ENCODE measurements around the gene TNRC6B. TPM values are rescaled to one million over a fixed set of nuclear protein-coding genes. Genes with fewer than 3 reads are reported as not detected.

Gene TNRC6B
- total and polyA plus RNA-seq, 2 of the 13 experiments (the other 11 are each of a cell fraction or from before 2014, with no cell fraction given): 8.9 to 13.2 TPM

GRCh38 chr22:40312050-40312449, 134.3 kb downstream of the TNRC6B start:
- FAIRE-seq (no peak), DNase-seq (ENCODE audit: low spot score) (no peak), ATAC-seq (no peak)
- ChIA-PET CTCF (ENCODE audit: low intra/inter-chr PET ratio, low total read pairs) (no interaction called here), POLR2A (no interaction called here)
- no peak overlapping the region for H3K9ac ChIP-seq (ENCODE audit: insufficient read depth, low read depth, low read length)
- H3K27ac ChIP-seq (ENCODE audit: extremely low read length, insufficient read depth, low read length): no peak overlapping the region
- TF ChIP-seq SSRP1 (CRISPR knock-in tag; IDR thresholded peaks at IDR 0.05): no peak
- no peak for TF ChIP-seq TOE1 (CRISPR knock-in tag; IDR thresholded peaks at IDR 0.05)
- no peak for TF ChIP-seq RXRB (CRISPR knock-in tag; IDR thresholded peaks at IDR 0.05; ENCODE audit: borderline replicate concordance)
- TF ChIP-seq CREB1 (IDR thresholded peaks at IDR 0.05): no peak
- TF ChIP-seq CREB1 (CRISPR knock-in tag; IDR thresholded peaks at IDR 0.05): no peak
- TF ChIP-seq THAP7 (CRISPR knock-in tag; IDR thresholded peaks at IDR 0.05): no peak
- TF ChIP-seq THAP9 (CRISPR knock-in tag; IDR thresholded peaks at IDR 0.05; ENCODE audit: borderline replicate concordance): no peak
- no peaks in the 10 kb centered on the region for H3K9me3 ChIP-seq (ENCODE audit: low read length)
- no peaks in the 10 kb centered on the region for H3K79me2 ChIP-seq (ENCODE audit: insufficient read depth, low read length)
- H3K4me2 ChIP-seq (ENCODE audit: low read depth, low read length): no peak overlapping the region
- 90% methylated on average over 2 of the region's 2 CpGs for WGBS (ENCODE audit: low lambda C conversion rate)
- H3K4me1 ChIP-seq (ENCODE audit: insufficient read depth, low read length): no peaks in the 10 kb centered on the region
- H3K36me3 ChIP-seq (replicated peaks in 1 of 2; ENCODE audit: control insufficient read depth in 1 of 2, insufficient read depth in 2 of 2, low read length in 2 of 2): peaks cover 24 to 91% of the 10 kb centered on the region in 2 experiments
- intact Hi-C loops (cut with micrococcal nuclease; ENCODE audit: unreplicated experiment) (no loop called here), in situ Hi-C loops (cut with HindIII; ENCODE audit: extremely low pct_ligation_motif_present, low pct_unique_long_range_greater_than_20kb) (no loop called here)
- H2AFZ ChIP-seq (ENCODE audit: low read length): no peak overlapping the region
- H3K4me3 ChIP-seq (replicated peaks in 1 of 3; ENCODE audit: insufficient read depth in 1 of 3, low read depth in 2 of 3, low read length in 3 of 3): no peak overlapping the region
- BruUV-seq (replicated peaks): no TSS peak
- H3K27me3 ChIP-seq (ENCODE audit: control insufficient read depth in 1 of 2, insufficient read depth in 2 of 2, low read length in 2 of 2): no peaks in the 10 kb centered on the region
- no peaks in the 10 kb centered on the region for H4K20me1 ChIP-seq (ENCODE audit: insufficient read depth, low read length)
